ENCODE data around the gene MRAS. TPM values are rescaled to one million over a fixed set of nuclear protein-coding genes. Genes with fewer than 3 reads are reported as not detected.

MRAS gene
- total RNA-seq, 1 experiment from 2014 or later = 0.77 TPM

DNA sequence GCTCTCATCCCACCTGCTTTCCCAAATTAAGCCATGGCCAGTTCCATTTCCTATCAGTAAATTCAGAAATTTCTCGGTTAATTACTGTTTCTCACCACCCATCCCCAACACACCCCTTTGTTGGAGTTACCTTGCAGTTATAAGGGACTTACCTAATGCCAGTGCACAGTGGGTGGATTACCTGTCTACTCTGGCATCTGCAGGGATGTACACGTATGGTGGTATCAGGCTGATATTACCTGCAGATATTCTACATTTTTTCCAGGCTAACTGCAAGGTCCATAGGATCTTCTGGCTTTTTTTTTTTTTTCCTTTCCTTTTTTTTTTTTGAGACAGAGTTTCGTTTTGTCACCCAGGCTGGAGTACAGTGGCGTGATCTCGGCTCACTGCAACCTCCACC lies 7.9 kb upstream of the MRAS start:
- H3K4me1 ChIP-seq (ENCODE audit: insufficient read depth, low read length, poor library complexity, severe bottlenecking) = no peaks in the 10 kb centered on the region
- H3K36me3 ChIP-seq (ENCODE audit: insufficient read depth, low read length, poor library complexity, severe bottlenecking) = no peaks in the 10 kb centered on the region
- CTCF ChIA-PET = no interaction called here
- TF ChIP-seq, protein P1, sequence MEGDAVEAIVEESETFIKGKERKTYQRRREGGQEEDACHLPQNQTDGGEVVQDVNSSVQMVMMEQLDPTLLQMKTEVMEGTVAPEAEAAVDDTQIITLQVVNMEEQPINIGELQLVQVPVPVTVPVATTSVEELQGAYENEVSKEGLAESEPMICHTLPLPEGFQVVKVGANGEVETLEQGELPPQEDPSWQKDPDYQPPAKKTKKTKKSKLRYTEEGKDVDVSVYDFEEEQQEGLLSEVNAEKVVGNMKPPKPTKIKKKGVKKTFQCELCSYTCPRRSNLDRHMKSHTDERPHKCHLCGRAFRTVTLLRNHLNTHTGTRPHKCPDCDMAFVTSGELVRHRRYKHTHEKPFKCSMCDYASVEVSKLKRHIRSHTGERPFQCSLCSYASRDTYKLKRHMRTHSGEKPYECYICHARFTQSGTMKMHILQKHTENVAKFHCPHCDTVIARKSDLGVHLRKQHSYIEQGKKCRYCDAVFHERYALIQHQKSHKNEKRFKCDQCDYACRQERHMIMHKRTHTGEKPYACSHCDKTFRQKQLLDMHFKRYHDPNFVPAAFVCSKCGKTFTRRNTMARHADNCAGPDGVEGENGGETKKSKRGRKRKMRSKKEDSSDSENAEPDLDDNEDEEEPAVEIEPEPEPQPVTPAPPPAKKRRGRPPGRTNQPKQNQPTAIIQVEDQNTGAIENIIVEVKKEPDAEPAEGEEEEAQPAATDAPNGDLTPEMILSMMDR (conservative IDR thresholded peaks at IDR 0.05; ENCODE audit: low read depth, low read length) = no peak
- no peak for TF ChIP-seq EZH2 (IDR thresholded peaks at IDR 0.05; ENCODE audit: borderline replicate concordance, low read depth, low read length, poor library complexity, severe bottlenecking)
- POLR2A ChIA-PET (ENCODE audit: low non-redundant PET) = no interaction called here
- H3K9me3 ChIP-seq (ENCODE audit: low read depth, low read length, poor library complexity, severe bottlenecking) = no peaks in the 10 kb centered on the region
- no peak overlapping the region for H3K27ac ChIP-seq (ENCODE audit: low read depth, low read length, poor library complexity, severe bottlenecking)
- no peaks in the 10 kb centered on the region for H3K27me3 ChIP-seq (replicated peaks; ENCODE audit: insufficient read depth, low read depth, low read length, poor library complexity)
- intact Hi-C loops (cut with micrococcal nuclease; ENCODE audit: unreplicated experiment) = no loop called here
- no peak overlapping the region for H3K4me3 ChIP-seq (ENCODE audit: low read depth, low read length, poor library complexity, severe bottlenecking)
- no TSS peak for BruUV-seq (replicated peaks)
- no peak for DNase-seq (ENCODE audit: low spot score)

DNA sequence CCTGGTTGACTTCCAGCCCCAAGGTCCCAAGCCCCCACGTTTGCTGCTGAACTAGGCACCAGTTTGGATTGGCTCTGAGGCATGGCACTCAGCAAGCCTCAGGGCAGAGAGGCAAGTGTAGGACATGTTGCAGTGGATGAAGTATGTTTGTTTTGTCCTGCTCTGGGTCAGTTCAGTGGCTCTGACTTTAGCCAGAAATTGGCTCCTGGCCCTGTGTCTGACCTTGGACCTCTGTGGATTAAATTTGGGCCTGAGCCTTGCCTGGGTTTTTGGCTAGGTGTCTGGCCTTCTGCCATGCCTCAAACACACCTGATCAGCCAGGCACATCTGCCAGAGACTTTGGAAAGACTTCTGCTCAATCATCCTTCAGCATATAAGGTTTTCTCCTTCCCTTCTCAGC lies 3.6 kb upstream of the MRAS start:
- ChIA-PET CTCF (no interaction called here), POLR2A (ENCODE audit: low non-redundant PET) (no interaction called here)
- Histone ChIP-seq H3K27me3 (replicated peaks; ENCODE audit: insufficient read depth, low read depth, low read length, poor library complexity) (peaks cover 13% of the 10 kb centered on the region), H3K27ac (ENCODE audit: low read depth, low read length, poor library complexity, severe bottlenecking) (no peak overlapping the region), H3K4me1 (ENCODE audit: insufficient read depth, low read length, poor library complexity, severe bottlenecking) (no peaks in the 10 kb centered on the region), H3K36me3 (ENCODE audit: insufficient read depth, low read length, poor library complexity, severe bottlenecking) (no peaks in the 10 kb centered on the region), H3K4me3 (ENCODE audit: low read depth, low read length, poor library complexity, severe bottlenecking) (no peak overlapping the region), H3K9me3 (ENCODE audit: low read depth, low read length, poor library complexity, severe bottlenecking) (no peaks in the 10 kb centered on the region)
- intact Hi-C loops (cut with micrococcal nuclease; ENCODE audit: unreplicated experiment) = no loop called here
- BruUV-seq (replicated peaks) = no TSS peak
- no peak for TF ChIP-seq EZH2 (IDR thresholded peaks at IDR 0.05; ENCODE audit: borderline replicate concordance, low read depth, low read length, poor library complexity, severe bottlenecking)
- TF ChIP-seq, protein P1 (conservative IDR thresholded peaks at IDR 0.05; ENCODE audit: low read depth, low read length) = no peak
- DNase-seq (ENCODE audit: low spot score) = no peak

DNA sequence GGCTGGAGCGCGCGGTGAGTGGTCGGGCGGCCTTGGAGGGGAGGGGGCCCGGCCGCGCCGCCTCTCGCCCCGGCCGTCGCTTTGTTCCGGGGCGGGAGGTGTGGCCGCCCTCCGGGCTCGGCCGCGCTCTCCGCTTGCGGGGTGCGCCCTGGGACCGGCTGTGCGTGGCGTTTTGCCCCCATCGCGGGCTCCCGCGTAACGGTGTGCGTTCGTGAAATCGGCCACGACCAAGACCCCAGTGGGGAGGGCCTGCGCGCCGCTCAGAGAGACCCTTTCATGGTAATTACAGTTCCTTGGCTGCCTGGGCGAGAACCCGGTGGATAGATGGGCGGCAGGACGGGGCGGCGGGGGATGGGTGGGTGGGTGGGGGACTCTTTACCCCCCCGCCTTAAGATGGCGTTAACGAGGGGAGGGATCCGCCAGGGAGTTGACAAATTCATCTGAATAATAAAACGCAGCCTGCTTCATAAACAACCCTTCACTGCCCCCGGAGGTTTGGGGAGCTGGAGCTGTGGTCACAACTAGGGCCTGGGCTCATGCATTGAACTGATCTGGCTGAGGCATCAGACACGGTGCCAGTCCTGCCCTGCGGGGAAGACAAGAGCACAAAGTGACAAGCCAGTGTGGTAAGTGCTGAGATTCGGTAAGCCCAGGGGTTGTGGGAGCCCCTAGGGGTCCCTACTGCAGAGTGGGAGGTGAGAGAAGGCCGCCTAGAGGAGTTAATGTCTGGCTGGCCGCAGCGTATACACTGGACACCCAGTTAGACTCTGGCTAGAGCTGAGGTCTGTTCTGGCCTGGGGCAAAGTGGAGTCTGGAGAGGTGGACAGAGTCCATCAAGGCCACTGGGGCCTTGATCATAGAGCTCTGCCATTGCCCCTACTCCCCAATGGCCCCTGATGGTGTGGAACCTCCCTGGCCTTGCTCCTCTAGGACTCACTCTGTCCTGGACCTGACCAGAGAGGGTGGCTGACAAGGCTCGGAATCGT lies 668 bp downstream of the MRAS start:
- Histone ChIP-seq H3K27ac (ENCODE audit: low read depth, low read length, poor library complexity, severe bottlenecking) (no peak overlapping the region), H3K4me3 (ENCODE audit: low read depth, low read length, poor library complexity, severe bottlenecking) (peak overlapping the region; percentile 55), H3K27me3 (replicated peaks; ENCODE audit: insufficient read depth, low read depth, low read length, poor library complexity) (peaks cover 13% of the 10 kb centered on the region), H3K9me3 (ENCODE audit: low read depth, low read length, poor library complexity, severe bottlenecking) (no peaks in the 10 kb centered on the region), H3K36me3 (ENCODE audit: insufficient read depth, low read length, poor library complexity, severe bottlenecking) (no peaks in the 10 kb centered on the region), H3K4me1 (ENCODE audit: insufficient read depth, low read length, poor library complexity, severe bottlenecking) (no peaks in the 10 kb centered on the region)
- intact Hi-C loops (cut with micrococcal nuclease; ENCODE audit: unreplicated experiment) = no loop called here
- BruUV-seq (replicated peaks) = no TSS peak
- ChIA-PET POLR2A (ENCODE audit: low non-redundant PET) (interaction anchor here (0.6 kb wide), 1 partner anchor 81 kb away, joined by 3 read pairs; no protein-coding TSS in a partner anchor), CTCF (no interaction called here)
- TF ChIP-seq, protein P1 (conservative IDR thresholded peaks at IDR 0.05; ENCODE audit: low read depth, low read length) = no peak
- no peak for DNase-seq (ENCODE audit: low spot score)

Measured in A673 (cell line).